Measurements from ENCODE around the gene PLOD1. TPM values are rescaled to one million over a fixed set of nuclear protein-coding genes. Genes with fewer than 3 reads are reported as not detected.

Gene PLOD1
- polyA plus RNA-seq, 4 donors = 85.2 to 118 (median 99.9) TPM

Other genes with a start within 250 kb of the PLOD1 start
- 1 to 10 TPM in 3 of 4 donors, under 1 TPM in 1; 0.68 to 1.2 (median 1.2) TPM for gene DRAXIN, start 243.0 kb upstream of the PLOD1 start, polyA plus RNA-seq (ENCODE audit: insufficient read length in 4 of 4)
- 10 to 100 TPM; 38.9 to 51.9 (median 47.9) TPM for gene AGTRAP, start 198.6 kb upstream of the PLOD1 start, polyA plus RNA-seq (ENCODE audit: insufficient read length in 4 of 4)
- under 1 TPM; 0.06 to 0.86 (median 0.52) TPM for gene C1orf167, start 172.5 kb upstream of the PLOD1 start, polyA plus RNA-seq (ENCODE audit: insufficient read length in 4 of 4)
- gene MTHFR, start 128.8 kb upstream of the PLOD1 start, polyA plus RNA-seq (ENCODE audit: insufficient read length in 4 of 4) = 10 to 100 TPM; 16.4 to 25.8 (median 20.8) TPM
- 10 to 100 TPM; 13.3 to 28.8 (median 20.7) TPM for gene CLCN6, start 128.5 kb upstream of the PLOD1 start, polyA plus RNA-seq (ENCODE audit: insufficient read length in 4 of 4)
- 1 to 10 TPM in 1 of 4 donors, under 1 TPM in 1, not detected in 2; 0.74 to 1.2 TPM for gene NPPA, start 86.9 kb upstream of the PLOD1 start, polyA plus RNA-seq (ENCODE audit: insufficient read length in 4 of 4)
- gene NPPB, start 75.8 kb upstream of the PLOD1 start, polyA plus RNA-seq (ENCODE audit: insufficient read length in 4 of 4) = not detected
- 10 to 100 TPM; 37.8 to 51.7 (median 45.8) TPM for gene KIAA2013, start 8.3 kb upstream of the PLOD1 start, polyA plus RNA-seq (ENCODE audit: insufficient read length in 4 of 4)
- 10 to 100 TPM; 61.6 to 70.2 (median 65.5) TPM for gene MFN2, start 45.7 kb downstream of the PLOD1 start, polyA plus RNA-seq (ENCODE audit: insufficient read length in 4 of 4)
- gene MIIP, start 84.8 kb downstream of the PLOD1 start, polyA plus RNA-seq (ENCODE audit: insufficient read length in 4 of 4) = 10 to 100 TPM; 20.9 to 37.9 (median 31.9) TPM
- gene TNFRSF8, start 128.6 kb downstream of the PLOD1 start, polyA plus RNA-seq (ENCODE audit: insufficient read length in 4 of 4) = under 1 TPM; 0.28 to 0.92 (median 0.66) TPM
- gene TNFRSF1B, start 232.3 kb downstream of the PLOD1 start, polyA plus RNA-seq (ENCODE audit: insufficient read length in 4 of 4) = 1 to 10 TPM; 5.9 to 7.7 (median 6.7) TPM